OCI-LY1 (cell line): ENCODE results near the gene PTGDS.

ENCODE experiments used
- CTCF ChIP-seq: fragments of 200-600 bp; sonication (generic), shearing (Covaris generic); IDR thresholded peaks from 2 replicates; pipeline ENCODE4 v1.5.1; 2017; ENCODE audit warnings: mild to moderate bottlenecking, antibody characterized with exemption, low read length, moderate library complexity, mixed read lengths
- EZH2 ChIP-seq: fragments of 200-600 bp; sonication (generic), shearing (Covaris generic); IDR thresholded peaks from 2 replicates; pipeline ENCODE4 v1.8.0; 2017; ENCODE audit warnings: borderline replicate concordance, mixed run types, mild to moderate bottlenecking, antibody characterized with exemption, low read length, moderate library complexity, mixed read lengths

- no peak for TF ChIP-seq CTCF
- no peak for TF ChIP-seq EZH2
Measured at GRCh38 chr9:137021568-137021978, 44.3 kb downstream of the PTGDS start.
